Measurements from ENCODE around the gene NHS.

The NHS gene

DNA sequence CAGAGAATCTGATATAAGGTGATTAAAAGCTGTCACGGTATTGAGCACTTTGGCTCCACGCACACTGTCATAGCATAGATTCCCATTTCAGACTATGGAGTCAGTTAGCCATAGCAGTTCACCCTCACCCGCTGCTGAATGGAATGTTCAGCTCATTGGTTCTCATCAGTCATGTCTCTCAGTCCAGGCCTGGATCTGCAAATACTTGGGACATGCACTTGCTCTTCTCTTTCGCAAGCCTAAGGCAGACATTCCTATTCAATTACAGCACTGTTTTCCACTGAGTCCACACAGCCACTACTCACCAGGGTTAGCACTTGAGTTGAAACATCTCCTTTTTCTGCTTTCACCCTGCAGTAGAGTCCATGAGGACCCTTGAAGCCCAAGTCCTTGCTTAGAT, 331.7 kb downstream of the NHS start:
- H3K36me3 ChIP-seq (ENCODE audit: control insufficient read depth, insufficient read depth, low read length) = no peaks in the 10 kb centered on the region

GRCh38 chrX:17707731-17708130, 332.7 kb downstream of the NHS start:
- DNase-seq = no peak
- Histone ChIP-seq H3K27me3 (replicated peaks; ENCODE audit: control insufficient read depth, insufficient read depth, low read length, poor library complexity, severe bottlenecking) (no peaks in the 10 kb centered on the region), H3K27ac (ENCODE audit: insufficient read depth, low read length, poor library complexity, severe bottlenecking) (no peak overlapping the region), H3K36me3 (ENCODE audit: control insufficient read depth, insufficient read depth, low read length) (no peaks in the 10 kb centered on the region), H3K4me3 (ENCODE audit: insufficient read depth, low read depth, low read length, poor library complexity, severe bottlenecking) (no peak overlapping the region), H3K9me3 (ENCODE audit: control insufficient read depth, low read length) (no peaks in the 10 kb centered on the region), H3K4me1 (ENCODE audit: control insufficient read depth, insufficient read depth, low read length, poor library complexity, severe bottlenecking) (no peaks in the 10 kb centered on the region)

More for the DNA sequence above, 331.7 kb downstream of the NHS start:
- Histone ChIP-seq H3K4me1 (ENCODE audit: control insufficient read depth, insufficient read depth, low read length, poor library complexity, severe bottlenecking) (no peaks in the 10 kb centered on the region), H3K9me3 (ENCODE audit: control insufficient read depth, low read length) (no peaks in the 10 kb centered on the region), H3K27ac (ENCODE audit: insufficient read depth, low read length, poor library complexity, severe bottlenecking) (no peak overlapping the region), H3K27me3 (replicated peaks; ENCODE audit: control insufficient read depth, insufficient read depth, low read length, poor library complexity, severe bottlenecking) (no peaks in the 10 kb centered on the region), H3K4me3 (ENCODE audit: insufficient read depth, low read depth, low read length, poor library complexity, severe bottlenecking) (no peak overlapping the region)
- DNase-seq = no peak

- Histone ChIP-seq H3K4me3 (ENCODE audit: insufficient read depth, low read depth, low read length, poor library complexity, severe bottlenecking) (no peak overlapping the region), H3K9me3 (ENCODE audit: control insufficient read depth, low read length) (no peaks in the 10 kb centered on the region), H3K27ac (ENCODE audit: insufficient read depth, low read length, poor library complexity, severe bottlenecking) (no peak overlapping the region), H3K36me3 (ENCODE audit: control insufficient read depth, insufficient read depth, low read length) (no peaks in the 10 kb centered on the region), H3K4me1 (ENCODE audit: control insufficient read depth, insufficient read depth, low read length, poor library complexity, severe bottlenecking) (no peaks in the 10 kb centered on the region), H3K27me3 (replicated peaks; ENCODE audit: control insufficient read depth, insufficient read depth, low read length, poor library complexity, severe bottlenecking) (no peaks in the 10 kb centered on the region)
- DNase-seq = no peak
These were observed 335.9 kb downstream of the NHS start for GRCh38 chrX:17710871-17711301.

GRCh38 chrX:17713288-17713687, 338.3 kb downstream of the NHS start:
- Histone ChIP-seq H3K9me3 (ENCODE audit: control insufficient read depth, low read length) (no peaks in the 10 kb centered on the region), H3K27ac (ENCODE audit: insufficient read depth, low read length, poor library complexity, severe bottlenecking) (no peak overlapping the region), H3K27me3 (replicated peaks; ENCODE audit: control insufficient read depth, insufficient read depth, low read length, poor library complexity, severe bottlenecking) (no peaks in the 10 kb centered on the region), H3K4me3 (ENCODE audit: insufficient read depth, low read depth, low read length, poor library complexity, severe bottlenecking) (no peak overlapping the region), H3K36me3 (ENCODE audit: control insufficient read depth, insufficient read depth, low read length) (no peaks in the 10 kb centered on the region), H3K4me1 (ENCODE audit: control insufficient read depth, insufficient read depth, low read length, poor library complexity, severe bottlenecking) (no peaks in the 10 kb centered on the region)
- no peak for DNase-seq

DNA sequence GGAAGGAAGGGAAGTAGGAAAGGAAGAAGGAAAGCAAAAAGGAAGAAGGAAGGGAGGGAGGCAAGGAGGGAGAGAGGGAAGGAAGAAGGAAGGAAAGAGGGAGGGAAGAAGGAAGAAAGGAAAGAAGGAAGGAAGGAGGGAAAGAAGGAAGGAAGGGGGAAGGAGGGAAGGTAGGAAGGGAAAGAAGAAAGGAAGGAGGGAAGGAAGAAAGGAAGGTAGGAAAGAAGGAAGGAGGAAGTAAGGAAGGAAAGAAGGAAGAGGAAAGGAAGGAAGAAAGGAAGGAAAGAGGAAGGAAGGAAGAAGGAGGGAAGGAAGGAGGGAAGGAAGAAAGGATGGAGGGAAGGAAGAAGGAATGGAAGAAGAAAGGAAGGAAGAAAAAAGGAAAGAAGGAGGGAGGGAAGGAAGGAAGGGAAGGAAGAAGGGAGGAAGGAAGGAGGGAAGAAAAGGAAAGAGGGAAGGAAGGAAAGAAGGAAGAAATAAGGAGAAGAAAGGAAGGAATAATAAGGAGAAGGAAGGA, 343.7 kb downstream of the NHS start:
- no peak overlapping the region for H3K27ac ChIP-seq (ENCODE audit: insufficient read depth, low read length, poor library complexity, severe bottlenecking)
- DNase-seq = no peak
- H3K4me3 ChIP-seq (ENCODE audit: insufficient read depth, low read depth, low read length, poor library complexity, severe bottlenecking) = no peak overlapping the region
- no peaks in the 10 kb centered on the region for H3K4me1 ChIP-seq (ENCODE audit: control insufficient read depth, insufficient read depth, low read length, poor library complexity, severe bottlenecking)
- H3K36me3 ChIP-seq (ENCODE audit: control insufficient read depth, insufficient read depth, low read length) = no peaks in the 10 kb centered on the region
- H3K27me3 ChIP-seq (replicated peaks; ENCODE audit: control insufficient read depth, insufficient read depth, low read length, poor library complexity, severe bottlenecking) = no peaks in the 10 kb centered on the region
- H3K9me3 ChIP-seq (ENCODE audit: control insufficient read depth, low read length) = no peaks in the 10 kb centered on the region

GRCh38 chrX:17719711-17720110, 344.7 kb downstream of the NHS start:
- no peak for DNase-seq

DNA sequence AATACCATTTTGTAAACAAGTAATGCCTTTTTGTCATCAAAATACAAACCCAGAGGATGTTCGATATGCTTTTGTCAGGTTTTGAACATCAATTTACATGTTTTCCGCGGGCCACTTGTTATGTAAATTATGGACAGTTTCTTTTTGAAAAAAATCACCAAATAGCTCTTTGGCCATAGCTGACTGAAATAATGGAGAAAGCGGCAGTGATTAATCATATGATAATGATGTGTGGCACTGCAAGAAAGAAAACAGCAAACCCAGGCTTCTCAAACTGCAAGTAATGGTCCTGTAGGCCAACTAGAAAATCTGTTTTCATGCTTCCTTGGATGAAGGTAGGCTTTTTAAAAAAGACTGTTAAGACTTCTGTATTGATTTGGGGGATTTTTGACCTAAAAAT, 346.7 kb downstream of the NHS start:
- H3K4me3 ChIP-seq (ENCODE audit: insufficient read depth, low read depth, low read length, poor library complexity, severe bottlenecking) = no peak overlapping the region
- H3K4me1 ChIP-seq (ENCODE audit: control insufficient read depth, insufficient read depth, low read length, poor library complexity, severe bottlenecking) = no peaks in the 10 kb centered on the region
- H3K27me3 ChIP-seq (replicated peaks; ENCODE audit: control insufficient read depth, insufficient read depth, low read length, poor library complexity, severe bottlenecking) = no peaks in the 10 kb centered on the region
- no peak for DNase-seq
- H3K27ac ChIP-seq (ENCODE audit: insufficient read depth, low read length, poor library complexity, severe bottlenecking) = no peak overlapping the region
- H3K9me3 ChIP-seq (ENCODE audit: control insufficient read depth, low read length) = no peaks in the 10 kb centered on the region
- no peaks in the 10 kb centered on the region for H3K36me3 ChIP-seq (ENCODE audit: control insufficient read depth, insufficient read depth, low read length)

More at GRCh38 chrX:17719711-17720110, 344.7 kb downstream of the NHS start:
- H3K9me3 ChIP-seq (ENCODE audit: control insufficient read depth, low read length) = no peaks in the 10 kb centered on the region
- H3K27ac ChIP-seq (ENCODE audit: insufficient read depth, low read length, poor library complexity, severe bottlenecking) = no peak overlapping the region
- no peak overlapping the region for H3K4me3 ChIP-seq (ENCODE audit: insufficient read depth, low read depth, low read length, poor library complexity, severe bottlenecking)
- H3K36me3 ChIP-seq (ENCODE audit: control insufficient read depth, insufficient read depth, low read length) = no peaks in the 10 kb centered on the region
- H3K27me3 ChIP-seq (replicated peaks; ENCODE audit: control insufficient read depth, insufficient read depth, low read length, poor library complexity, severe bottlenecking) = no peaks in the 10 kb centered on the region
- no peaks in the 10 kb centered on the region for H3K4me1 ChIP-seq (ENCODE audit: control insufficient read depth, insufficient read depth, low read length, poor library complexity, severe bottlenecking)

GRCh38 chrX:17725181-17725580, 350.2 kb downstream of the NHS start:
- H3K36me3 ChIP-seq (ENCODE audit: control insufficient read depth, insufficient read depth, low read length) = no peaks in the 10 kb centered on the region
- no peaks in the 10 kb centered on the region for H3K27me3 ChIP-seq (replicated peaks; ENCODE audit: control insufficient read depth, insufficient read depth, low read length, poor library complexity, severe bottlenecking)
- no peak overlapping the region for H3K27ac ChIP-seq (ENCODE audit: insufficient read depth, low read length, poor library complexity, severe bottlenecking)
- no peaks in the 10 kb centered on the region for H3K9me3 ChIP-seq (ENCODE audit: control insufficient read depth, low read length)
- H3K4me3 ChIP-seq (ENCODE audit: insufficient read depth, low read depth, low read length, poor library complexity, severe bottlenecking) = no peak overlapping the region
- no peak for DNase-seq
- no peaks in the 10 kb centered on the region for H3K4me1 ChIP-seq (ENCODE audit: control insufficient read depth, insufficient read depth, low read length, poor library complexity, severe bottlenecking)

GRCh38 chrX:17732138-17732783, 357.3 kb downstream of the NHS start:
- Histone ChIP-seq H3K4me3 (ENCODE audit: insufficient read depth, low read depth, low read length, poor library complexity, severe bottlenecking) (no peak overlapping the region), H3K27me3 (replicated peaks; ENCODE audit: control insufficient read depth, insufficient read depth, low read length, poor library complexity, severe bottlenecking) (no peaks in the 10 kb centered on the region), H3K4me1 (ENCODE audit: control insufficient read depth, insufficient read depth, low read length, poor library complexity, severe bottlenecking) (no peaks in the 10 kb centered on the region), H3K9me3 (ENCODE audit: control insufficient read depth, low read length) (no peaks in the 10 kb centered on the region), H3K27ac (ENCODE audit: insufficient read depth, low read length, poor library complexity, severe bottlenecking) (no peak overlapping the region), H3K36me3 (ENCODE audit: control insufficient read depth, insufficient read depth, low read length) (no peaks in the 10 kb centered on the region)
- DNase-seq = no peak

DNA sequence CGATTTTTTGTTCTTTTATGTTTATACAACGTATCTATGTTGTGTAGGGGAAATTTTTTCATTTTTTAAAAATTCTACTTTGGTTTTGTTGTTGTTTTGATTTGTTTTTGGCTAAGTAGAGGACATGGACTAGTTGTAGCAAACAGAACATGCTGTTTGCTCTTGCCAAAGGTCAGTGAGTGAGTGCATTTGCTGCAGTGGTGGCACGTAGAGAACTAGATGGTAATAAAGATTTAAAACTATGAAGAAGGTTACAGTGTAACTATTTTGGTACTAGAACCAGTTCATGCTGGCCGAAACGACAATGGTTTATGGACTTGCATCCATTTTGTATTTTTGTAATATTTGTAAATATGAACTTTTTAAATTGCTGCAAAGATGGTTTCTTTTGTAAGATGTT, 360.4 kb downstream of the NHS start:
- Histone ChIP-seq H3K4me3 (ENCODE audit: insufficient read depth, low read depth, low read length, poor library complexity, severe bottlenecking) (no peak overlapping the region), H3K27ac (ENCODE audit: insufficient read depth, low read length, poor library complexity, severe bottlenecking) (no peak overlapping the region), H3K4me1 (ENCODE audit: control insufficient read depth, insufficient read depth, low read length, poor library complexity, severe bottlenecking) (no peaks in the 10 kb centered on the region), H3K27me3 (replicated peaks; ENCODE audit: control insufficient read depth, insufficient read depth, low read length, poor library complexity, severe bottlenecking) (no peaks in the 10 kb centered on the region), H3K9me3 (ENCODE audit: control insufficient read depth, low read length) (no peaks in the 10 kb centered on the region), H3K36me3 (ENCODE audit: control insufficient read depth, insufficient read depth, low read length) (no peaks in the 10 kb centered on the region)
- DNase-seq = no peak

All from effector memory CD4-positive, alpha-beta T cell (primary cell).